ENCODE results near the gene COL4A1.

The COL4A1 gene

GRCh38 chr13:110103026-110103425 is 203.9 kb downstream of the COL4A1 start:
- DNase-seq = no peak

GRCh38 chr13:110102053-110102452 is 204.9 kb downstream of the COL4A1 start:
- no peak for DNase-seq

- no peak for DNase-seq
Observed at GRCh38 chr13:110099922-110100321, 207.0 kb downstream of the COL4A1 start.
